SK-N-SH (cell line): ENCODE measurements around the gene WDR90. TPM values are rescaled to one million over a fixed set of nuclear protein-coding genes. Genes with fewer than 3 reads are reported as not detected.

Experiments
- CTCF ChIA-PET: fragments of 300-600, 350-600 bp; formaldehyde crosslinking; extraction: SDS; loops from one replicate; lab custom pipeline; 2021; lab: Yijun Ruan, JAX
- POLR2A ChIA-PET: fragments of 350-600 bp; sonication (Branson Sonifier 250); formaldehyde crosslinking; extraction: SDS; loops from one replicate; lab custom pipeline; 2020; ENCODE audit warnings: antibody characterized with exemption, inconsistent platforms; lab: Yijun Ruan, JAX
- DNase-seq: peaks from one replicate; pipeline ENCODE4 v3.0.0; 2012
- H2AFZ ChIP-seq: fragments of 200-600 bp; sonication (generic); 2 replicates; pipeline ENCODE4 v1.8.1; 2016; ENCODE audit warnings: antibody characterized with exemption, mild to moderate bottlenecking, low read depth
- H3F3A ChIP-seq: fragments of 200-600 bp; sonication (generic); replicated peaks from 2 replicates; pipeline ENCODE3; 2016; ENCODE audit warnings: antibody characterized with exemption, mild to moderate bottlenecking; ENCODE audit not compliant: insufficient read depth
- H3K27ac ChIP-seq, 2 experiments: fragments of 200-500 bp in 1 of 2; fragments of 200-600 bp in 1 of 2; sonication (Bioruptor generic) in 1 of 2; sonication (generic), shearing (Covaris generic) in 1 of 2; 2 replicates each; pipeline versions ENCODE4 v1.5.1 to v1.6.1; 2014 to 2016; ENCODE audit warnings: low read depth in 2 of 2, inconsistent platforms in 1 of 2, low read length in 1 of 2, mild to moderate bottlenecking in 1 of 2, mixed read lengths in 1 of 2
- H3K27me3 ChIP-seq: fragments of 200-600 bp; sonication (generic), shearing (Covaris generic); 2 replicates; pipeline ENCODE4 v1.6.1; 2016; ENCODE audit warnings: mixed run types; ENCODE audit not compliant: insufficient read depth
- H3K36me3 ChIP-seq, 2 experiments: fragments of 200-500 bp in 1 of 2; fragments of 200-600 bp in 1 of 2; sonication (Bioruptor generic) in 1 of 2; sonication (generic) in 1 of 2; replicated peaks in 1 of 2; 2 replicates each; pipeline versions ENCODE3 to v1.5.1; 2014 to 2016; ENCODE audit warnings: low read length in 1 of 2, mild to moderate bottlenecking in 1 of 2; ENCODE audit not compliant: insufficient read depth in 2 of 2, control insufficient read depth in 1 of 2
- H3K4me1 ChIP-seq, 2 experiments: fragments of 200-500 bp in 1 of 2; fragments of 200-600 bp in 1 of 2; sonication (Bioruptor generic) in 1 of 2; sonication (generic), shearing (Covaris generic) in 1 of 2; 2 replicates each; pipeline versions ENCODE4 v1.5.1 to v1.6.1; 2014 to 2016; ENCODE audit warnings: low read depth in 1 of 2, low read length in 1 of 2, mixed run types in 1 of 2; ENCODE audit not compliant: insufficient read depth in 2 of 2, control insufficient read depth in 1 of 2
- H3K4me2 ChIP-seq: fragments of 200-600 bp; sonication (generic), shearing (Covaris generic); 2 replicates; pipeline ENCODE4 v1.6.1; 2017; ENCODE audit warnings: mixed run types
- H3K4me3 ChIP-seq, 2 experiments: fragments of 200-500 bp in 1 of 2; fragments of 200-600 bp in 1 of 2; sonication (Bioruptor generic) in 1 of 2; sonication (generic), shearing (Covaris generic) in 1 of 2; 2 replicates each; pipeline versions ENCODE4 v1.5.1 to v1.8.1; 2014 to 2016; ENCODE audit warnings: low read depth in 2 of 2, inconsistent platforms in 1 of 2, low read length in 1 of 2, mild to moderate bottlenecking in 1 of 2, mixed read lengths in 1 of 2, moderate library complexity in 1 of 2
- H3K79me2 ChIP-seq: fragments of 200-600 bp; sonication (generic); 2 replicates; pipeline ENCODE4 v1.8.1; 2017; ENCODE audit warnings: mild to moderate bottlenecking; ENCODE audit not compliant: insufficient read depth
- H3K9ac ChIP-seq: fragments of 200-600 bp; sonication (generic); 2 replicates; pipeline ENCODE4 v1.6.1; 2017; ENCODE audit warnings: mixed run types
- H3K9me2 ChIP-seq: fragments of 200-600 bp; sonication (generic); 2 replicates; pipeline ENCODE4 v1.6.1; 2017; ENCODE audit warnings: mixed run types
- H3K9me3 ChIP-seq: fragments of 200-600 bp; sonication (generic); 2 replicates; pipeline ENCODE4 v1.6.1; 2017; ENCODE audit warnings: mixed run types, mild to moderate bottlenecking, moderate library complexity
- H4K20me1 ChIP-seq: fragments of 200-600 bp; sonication (generic); 2 replicates; pipeline ENCODE4 v1.6.1; 2017; ENCODE audit warnings: mild to moderate bottlenecking, mixed run types; ENCODE audit not compliant: insufficient read depth
- CTCF ChIP-seq: fragments of 200-600 bp; sonication (generic); IDR thresholded peaks from 2 replicates; pipeline ENCODE4 v1.6.1; 2017; ENCODE audit warnings: antibody characterized with exemption, mild to moderate bottlenecking, moderate library complexity
- FOSL2 ChIP-seq: IDR thresholded peaks from 2 replicates; pipeline ENCODE4 v1.4.0; 2012; ENCODE audit warnings: low read depth, mild to moderate bottlenecking, moderate library complexity, borderline replicate concordance
- FOXM1 ChIP-seq: IDR thresholded peaks from 2 replicates; pipeline ENCODE4 v1.4.0; 2012; ENCODE audit warnings: low read depth, mild to moderate bottlenecking
- JUND ChIP-seq: IDR thresholded peaks from 2 replicates; pipeline ENCODE4 v1.4.0; 2012
- MAX ChIP-seq: IDR thresholded peaks from 2 replicates; pipeline ENCODE4 v1.4.0; 2012; ENCODE audit warnings: low read depth
- MEF2A ChIP-seq: IDR thresholded peaks from 2 replicates; pipeline ENCODE4 v1.4.0; 2012; ENCODE audit warnings: low read depth, borderline replicate concordance
- RAD21 ChIP-seq: IDR thresholded peaks from 2 replicates; pipeline ENCODE4 v1.6.1; 2012; ENCODE audit warnings: mild to moderate bottlenecking, low read length
- REST ChIP-seq: IDR thresholded peaks from 2 replicates; pipeline ENCODE4 v1.6.1; 2012; ENCODE audit warnings: mild to moderate bottlenecking, low read depth, low read length, moderate library complexity
- SIN3A ChIP-seq: IDR thresholded peaks from 2 replicates; pipeline ENCODE4 v1.6.1; 2012; ENCODE audit warnings: low read depth, mild to moderate bottlenecking, low read length, moderate library complexity, borderline replicate concordance
- TCF12 ChIP-seq: IDR thresholded peaks from 2 replicates; pipeline ENCODE4 v1.4.0; 2012
- TEAD4 ChIP-seq: IDR thresholded peaks from 2 replicates; pipeline ENCODE4 v1.4.0; 2012; ENCODE audit warnings: mild to moderate bottlenecking, borderline replicate concordance; ENCODE audit not compliant: insufficient read depth
- YY1 ChIP-seq: IDR thresholded peaks from 2 replicates; pipeline ENCODE4 v1.4.0; 2012; ENCODE audit warnings: low read depth, mild to moderate bottlenecking
- WGBS: methylation state at CpG from one replicate; pipeline ENCODE4 v1.1.6; 2017; ENCODE audit warnings: low lambda C conversion rate; 5-methylcytosine and 5-hydroxymethylcytosine counted together
- polyA plus RNA-seq, 3 experiments: library from polyadenylated mRNA; depleted of rRNA; stranded (reverse); fragments of >200 nt; gene quantifications; 2 replicates each; pipeline ENCODE4 v1.2.3, GENCODE V29; 2012

Gene WDR90
- polyA plus RNA-seq, 1 of the 3 experiments (the other 2 are of a cell fraction) = 32.0 TPM

GRCh38 chr16:659618-660017 lies 10.5 kb downstream of the WDR90 start:
- Histone ChIP-seq H3K9me3 (no peaks in the 10 kb centered on the region), H3K9me2 (no peaks in the 10 kb centered on the region), H3K4me2 (no peak overlapping the region), H3K9ac (no peak overlapping the region), H4K20me1 (no peaks in the 10 kb centered on the region), H3K4me3 (no peak overlapping the region; a peak in 1 of 4 replicates), H3K4me1 (peaks cover 3 to 35% of the 10 kb centered on the region in 2 experiments; a peak in 3 of 4 replicates), H2AFZ (no peak overlapping the region), H3K36me3 (peaks cover 0 to 54% of the 10 kb centered on the region in 2 experiments), H3F3A (no peaks in the 10 kb centered on the region), H3K27ac (peak overlapping the region in 1 of 2 experiments; percentile 96; a peak in 2 of 4 replicates), H3K27me3 (no peaks in the 10 kb centered on the region), H3K79me2 (no peaks in the 10 kb centered on the region)
- no peak for TF ChIP-seq MAX
- TF ChIP-seq REST = no peak
- no peak for TF ChIP-seq MEF2A
- no peak for TF ChIP-seq CTCF
- no peak for TF ChIP-seq JUND
- TF ChIP-seq FOSL2 = no peak
- no peak for TF ChIP-seq TEAD4
- no peak for TF ChIP-seq RAD21
- no peak for TF ChIP-seq YY1
- no peak for TF ChIP-seq TCF12
- no peak for TF ChIP-seq FOXM1
- TF ChIP-seq SIN3A = no peak
- POLR2A ChIA-PET = interaction anchor here (0.8 to 1.5 kb wide), 5 partner anchors 8 to 56 kb away, joined by 3 to 13 read pairs (median 4); partner anchors contain the start of genes METRN and METTL26
- 91% methylated on average over 6 of the region's 20 CpGs for WGBS
- CTCF ChIA-PET = interaction anchor here (0.7 to 6.7 kb wide), 13 partner anchors 8 to 88 kb away, joined by 3 to 92 read pairs (median 4); partner anchors contain the start of genes MCRIP2, RHBDL1, RHOT2 and STUB1
- no peak for DNase-seq
